B cell (primary cell): ENCODE results near the gene CCT6B.

Source experiments
- CTCF ChIP-seq: fragments of 200-600 bp; IDR thresholded peaks from one replicate; pipeline ENCODE4 v1.8.0; 2022; ENCODE audit warnings: antibody characterized with exemption, mild to moderate bottlenecking
- EZH2 ChIP-seq: IDR thresholded peaks from 2 replicates; pipeline ENCODE4 v1.6.1; 2012; ENCODE audit warnings: borderline replicate concordance, low read depth, mild to moderate bottlenecking, moderate library complexity, low read length; ENCODE audit not compliant: insufficient read depth, poor library complexity, severe bottlenecking

GRCh38 chr17:35002876-35003551, 41.8 kb upstream of the CCT6B start:
- TF ChIP-seq CTCF (no peak), EZH2 (no peak)
